Parathyroid adenoma (tissue), 2 donors: ENCODE data around the gene FRAT2.
A peak's percentile ranks its signal among the peaks of the same experiment; 100 is the strongest.

Source experiments
- H2AFZ ChIP-seq: fragments of 300-600 bp; sonication (generic); one replicate; pipeline ENCODE4 v1.7.0; 2017; ENCODE audit warnings: antibody characterized with exemption, mild to moderate bottlenecking
- H3K27ac ChIP-seq: fragments of 300-600 bp; sonication (generic); one replicate; pipeline ENCODE4 v1.7.0; 2017
- H3K27me3 ChIP-seq: fragments of 300-600 bp; sonication (generic); one replicate; pipeline ENCODE4 v1.7.0; 2017; ENCODE audit warnings: low read length; ENCODE audit not compliant: control insufficient read depth, insufficient read depth
- H3K36me3 ChIP-seq: fragments of 300-600 bp; sonication (generic); one replicate; pipeline ENCODE4 v1.7.0; 2017; ENCODE audit warnings: low read length; ENCODE audit not compliant: control insufficient read depth, insufficient read depth
- H3K4me1 ChIP-seq: fragments of 300-600 bp; sonication (generic); one replicate; pipeline ENCODE4 v1.7.0; 2017; ENCODE audit warnings: control low read depth
- H3K4me2 ChIP-seq: fragments of 300-600 bp; sonication (generic); one replicate; pipeline ENCODE4 v1.7.0; 2017; ENCODE audit warnings: low read length
- H3K4me3 ChIP-seq: fragments of 300-600 bp; sonication (generic); one replicate; pipeline ENCODE4 v1.7.0; 2017; ENCODE audit warnings: low read depth, low read length
- H3K79me2 ChIP-seq: fragments of 300-600 bp; sonication (generic); one replicate; pipeline ENCODE4 v1.7.0; 2017; ENCODE audit warnings: control low read depth
- H3K9ac ChIP-seq: fragments of 300-600 bp; sonication (generic); one replicate; pipeline ENCODE4 v1.7.0; 2017; ENCODE audit warnings: mild to moderate bottlenecking
- H3K9me3 ChIP-seq: fragments of 300-600 bp; sonication (generic); one replicate; pipeline ENCODE4 v1.7.0; 2017; ENCODE audit warnings: low read length; ENCODE audit not compliant: control insufficient read depth
- TF ChIP-seq, protein P1 (sequence below): fragments of 300-600 bp; sonication (generic); IDR thresholded peaks from one replicate; pipeline ENCODE4 v1.7.0; 2017; ENCODE audit warnings: antibody characterized with exemption, mild to moderate bottlenecking
- donor health status: primary hyperparathyroidism.

The FRAT2 gene

DNA sequence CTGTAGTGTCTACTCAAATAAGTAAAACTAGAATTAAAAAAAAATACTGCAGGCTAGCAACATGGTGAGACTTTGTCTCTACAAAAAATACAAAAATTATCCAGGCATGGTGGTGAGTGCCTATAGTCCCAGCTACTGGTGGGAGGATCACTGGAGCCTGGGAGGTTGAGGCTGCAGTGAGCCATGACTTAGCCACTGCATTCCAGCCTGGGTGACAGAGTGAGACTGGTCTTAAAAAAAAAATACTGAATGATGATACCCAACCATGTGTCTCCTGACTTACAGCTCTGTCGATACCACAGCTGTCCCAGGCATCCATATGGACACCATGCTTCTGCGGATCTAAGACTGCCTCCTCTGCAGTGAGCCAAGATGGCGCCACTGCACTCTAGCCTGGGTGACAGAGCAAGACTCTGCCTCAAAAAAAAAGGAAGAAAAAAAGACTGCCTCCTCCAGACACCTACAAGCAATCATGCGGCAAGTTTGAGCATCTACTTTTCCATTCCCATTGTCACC, 23.4 kb downstream of the FRAT2 start:
- Histone ChIP-seq H3K4me3 (no peak overlapping the region), H2AFZ (no peak overlapping the region), H3K9me3 (no peaks in the 10 kb centered on the region), H3K79me2 (no peaks in the 10 kb centered on the region), H3K4me1 (no peaks in the 10 kb centered on the region), H3K9ac (no peak overlapping the region), H3K36me3 (no peaks in the 10 kb centered on the region), H3K27me3 (no peaks in the 10 kb centered on the region), H3K4me2 (no peak overlapping the region), H3K27ac (no peak overlapping the region)
- TF ChIP-seq, protein P1, sequence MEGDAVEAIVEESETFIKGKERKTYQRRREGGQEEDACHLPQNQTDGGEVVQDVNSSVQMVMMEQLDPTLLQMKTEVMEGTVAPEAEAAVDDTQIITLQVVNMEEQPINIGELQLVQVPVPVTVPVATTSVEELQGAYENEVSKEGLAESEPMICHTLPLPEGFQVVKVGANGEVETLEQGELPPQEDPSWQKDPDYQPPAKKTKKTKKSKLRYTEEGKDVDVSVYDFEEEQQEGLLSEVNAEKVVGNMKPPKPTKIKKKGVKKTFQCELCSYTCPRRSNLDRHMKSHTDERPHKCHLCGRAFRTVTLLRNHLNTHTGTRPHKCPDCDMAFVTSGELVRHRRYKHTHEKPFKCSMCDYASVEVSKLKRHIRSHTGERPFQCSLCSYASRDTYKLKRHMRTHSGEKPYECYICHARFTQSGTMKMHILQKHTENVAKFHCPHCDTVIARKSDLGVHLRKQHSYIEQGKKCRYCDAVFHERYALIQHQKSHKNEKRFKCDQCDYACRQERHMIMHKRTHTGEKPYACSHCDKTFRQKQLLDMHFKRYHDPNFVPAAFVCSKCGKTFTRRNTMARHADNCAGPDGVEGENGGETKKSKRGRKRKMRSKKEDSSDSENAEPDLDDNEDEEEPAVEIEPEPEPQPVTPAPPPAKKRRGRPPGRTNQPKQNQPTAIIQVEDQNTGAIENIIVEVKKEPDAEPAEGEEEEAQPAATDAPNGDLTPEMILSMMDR, result no peak

DNA sequence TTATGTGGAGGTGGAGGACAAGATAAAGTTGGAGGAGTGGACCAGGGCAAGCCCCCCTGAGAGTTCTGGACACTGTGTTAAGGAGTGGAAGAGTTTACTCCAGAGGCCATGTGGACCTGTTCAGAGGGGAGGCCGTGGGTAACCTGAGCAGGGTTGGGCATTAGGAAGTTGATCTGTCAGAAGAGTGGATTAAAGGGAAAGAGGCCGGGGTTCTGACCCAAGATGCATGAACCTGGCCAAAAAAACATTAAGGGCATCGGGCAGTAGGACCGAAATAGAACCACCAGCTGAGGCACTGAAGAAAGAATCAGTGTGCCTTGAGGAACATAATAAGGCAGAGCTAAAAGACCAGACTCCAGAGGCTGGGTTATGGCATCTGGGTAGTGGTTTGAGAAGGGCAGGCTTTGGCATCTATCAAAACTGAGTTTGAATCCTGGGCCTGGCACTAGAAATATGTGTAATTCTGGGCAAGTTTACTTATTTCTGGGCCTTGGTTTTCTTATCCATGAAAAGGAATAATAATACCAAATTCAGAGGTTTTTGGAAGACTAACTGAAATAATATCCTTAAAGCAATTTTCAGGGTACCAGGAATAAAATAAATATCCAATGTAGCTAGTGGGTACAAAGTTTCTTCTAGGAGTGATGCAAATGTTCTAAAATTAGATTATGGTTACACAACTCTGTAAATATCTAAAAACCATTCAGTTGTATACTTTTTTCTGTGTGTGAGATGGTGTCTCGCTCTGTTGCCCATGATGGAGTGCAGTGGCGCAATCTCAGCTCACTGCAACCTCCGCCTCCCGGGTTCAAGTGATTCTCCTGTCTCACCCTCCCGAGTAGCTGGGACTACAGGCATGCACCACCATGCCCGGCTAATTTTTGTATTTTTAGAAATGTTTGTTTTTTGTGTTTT, 26.4 kb downstream of the FRAT2 start:
- TF ChIP-seq, protein P1, result no peak
- no peaks in the 10 kb centered on the region for H3K36me3 ChIP-seq
- no peaks in the 10 kb centered on the region for H3K9me3 ChIP-seq
- H3K4me2 ChIP-seq, result no peak overlapping the region
- no peak overlapping the region for H3K27ac ChIP-seq
- H3K27me3 ChIP-seq, result no peaks in the 10 kb centered on the region
- H3K4me3 ChIP-seq, result no peak overlapping the region
- no peaks in the 10 kb centered on the region for H3K4me1 ChIP-seq
- peak overlapping the region; percentile 13 for H2AFZ ChIP-seq
- H3K9ac ChIP-seq, result no peak overlapping the region
- H3K79me2 ChIP-seq, result no peaks in the 10 kb centered on the region

DNA sequence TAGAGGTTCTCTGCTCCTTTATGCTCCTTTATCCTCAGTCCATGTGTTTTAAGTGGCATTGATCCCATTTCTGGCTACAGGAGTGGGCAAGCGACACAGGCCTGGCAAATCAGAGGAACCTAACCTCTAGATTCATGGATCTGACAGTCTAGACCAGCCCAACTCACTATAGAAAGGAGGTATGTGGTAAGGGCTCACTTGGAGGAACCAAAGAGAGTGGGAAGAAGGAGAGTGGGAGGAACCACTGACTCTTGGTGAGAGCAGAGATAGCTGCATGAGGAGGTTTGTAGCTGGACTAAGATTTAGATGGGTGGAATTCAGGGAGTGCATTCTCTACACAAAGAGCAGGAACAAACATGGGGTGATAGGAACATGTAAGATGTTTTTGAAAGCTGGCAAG, 27.1 kb downstream of the FRAT2 start:
- H3K4me3 ChIP-seq, result no peak overlapping the region
- no peak overlapping the region for H3K9ac ChIP-seq
- H3K4me1 ChIP-seq, result no peaks in the 10 kb centered on the region
- no peaks in the 10 kb centered on the region for H3K79me2 ChIP-seq
- H3K27ac ChIP-seq, result no peak overlapping the region
- no peak overlapping the region for H3K4me2 ChIP-seq
- H2AFZ ChIP-seq, result peak overlapping the region; percentile 13
- TF ChIP-seq, protein P1, result no peak
- H3K9me3 ChIP-seq, result no peaks in the 10 kb centered on the region
- no peaks in the 10 kb centered on the region for H3K36me3 ChIP-seq
- no peaks in the 10 kb centered on the region for H3K27me3 ChIP-seq

DNA sequence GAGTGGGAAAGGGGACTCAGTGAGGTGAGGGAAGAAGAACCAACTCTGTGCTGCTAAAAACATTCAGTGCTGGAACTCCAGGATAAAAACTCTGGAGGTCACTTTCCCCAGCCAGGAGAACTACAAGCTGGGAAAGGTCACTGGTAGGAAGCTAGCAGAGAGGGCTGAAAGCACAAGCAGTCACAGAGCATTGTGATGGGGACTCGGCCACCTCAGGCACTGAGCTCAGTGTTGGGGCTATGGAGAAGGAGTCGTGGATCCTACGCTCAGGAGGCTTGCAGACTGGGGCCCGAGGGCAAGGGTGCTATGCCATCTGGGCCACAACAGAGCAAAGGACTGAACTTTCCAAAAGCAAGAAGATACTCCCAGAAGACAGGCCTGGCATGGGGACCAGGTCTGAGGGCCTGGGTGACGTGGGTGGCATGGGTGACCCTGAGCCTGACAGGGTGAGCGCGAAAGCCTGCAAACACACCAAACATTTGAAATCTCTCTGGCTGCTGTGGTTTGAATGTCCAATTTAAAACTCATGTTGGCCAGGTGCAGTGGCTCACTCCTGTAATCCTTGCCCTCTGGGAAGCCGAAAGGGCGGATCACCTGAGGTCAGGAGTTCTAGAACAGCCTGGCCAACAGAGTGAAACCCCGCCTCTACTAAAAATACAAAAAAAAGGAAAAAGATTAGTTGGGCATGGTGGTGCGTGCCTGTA, 32.3 kb downstream of the FRAT2 start:
- H3K79me2 ChIP-seq, result no peaks in the 10 kb centered on the region
- H2AFZ ChIP-seq, result no peak overlapping the region
- H3K4me2 ChIP-seq, result no peak overlapping the region
- TF ChIP-seq, protein P1, result no peak
- H3K9me3 ChIP-seq, result no peaks in the 10 kb centered on the region
- no peak overlapping the region for H3K27ac ChIP-seq
- H3K36me3 ChIP-seq, result no peaks in the 10 kb centered on the region
- no peaks in the 10 kb centered on the region for H3K27me3 ChIP-seq
- H3K9ac ChIP-seq, result no peak overlapping the region
- no peak overlapping the region for H3K4me3 ChIP-seq
- H3K4me1 ChIP-seq, result no peaks in the 10 kb centered on the region
